Mononuclear cell (primary cell): Measurements from ENCODE around the gene PTH1R. TPM values are rescaled to one million over a fixed set of nuclear protein-coding genes. Genes with fewer than 3 reads are reported as not detected.

Experiments used
- H3K27me3 ChIP-seq: 2 replicates; pipeline ENCODE4 v1.6.0; 2011; ENCODE audit warnings: low read length, control low read depth; ENCODE audit not compliant: insufficient read depth
- H3K4me1 ChIP-seq: 2 replicates; pipeline ENCODE4 v1.5.1; 2011; ENCODE audit warnings: mild to moderate bottlenecking, low read length, control low read depth; ENCODE audit not compliant: insufficient read depth
- H3K4me3 ChIP-seq: 2 replicates; pipeline ENCODE4 v1.5.1; 2011; ENCODE audit warnings: mild to moderate bottlenecking, low read length, moderate library complexity
- H3K9me3 ChIP-seq: 2 replicates; pipeline ENCODE4 v1.5.1; 2011; ENCODE audit warnings: low read depth, mild to moderate bottlenecking, control low read depth, low read length
- total RNA-seq: library from RNA; depleted of rRNA; stranded (reverse); fragments of >200 nt; gene quantifications from one replicate; pipeline ENCODE4 v1.2.3, GENCODE V29; 2012

The PTH1R gene
- total RNA-seq, 1 donor: not detected

- Histone ChIP-seq H3K4me1 (peaks cover 14% of the 10 kb centered on the region), H3K4me3 (no peak overlapping the region), H3K9me3 (no peaks in the 10 kb centered on the region), H3K27me3 (no peaks in the 10 kb centered on the region)
Measured at GRCh38 chr3:46913644-46914043, 36.1 kb downstream of the PTH1R start.

- Histone ChIP-seq H3K9me3 (no peaks in the 10 kb centered on the region), H3K27me3 (no peaks in the 10 kb centered on the region), H3K4me1 (peaks cover 5% of the 10 kb centered on the region), H3K4me3 (no peak overlapping the region)
Measured at GRCh38 chr3:46914849-46915248, 37.3 kb downstream of the PTH1R start.

GRCh38 chr3:46915297-46915822 is 37.8 kb downstream of the PTH1R start:
- Histone ChIP-seq H3K4me3 (no peak overlapping the region), H3K27me3 (no peaks in the 10 kb centered on the region), H3K4me1 (peaks cover 2% of the 10 kb centered on the region), H3K9me3 (no peaks in the 10 kb centered on the region)

- peaks cover 2% of the 10 kb centered on the region for H3K4me1 ChIP-seq
- no peak overlapping the region for H3K4me3 ChIP-seq
- no peaks in the 10 kb centered on the region for H3K9me3 ChIP-seq
- no peaks in the 10 kb centered on the region for H3K27me3 ChIP-seq
Measured at GRCh38 chr3:46916278-46916677, 38.8 kb downstream of the PTH1R start.

GRCh38 chr3:46916799-46917198 is 39.3 kb downstream of the PTH1R start:
- Histone ChIP-seq H3K4me1 (peaks cover 2% of the 10 kb centered on the region), H3K27me3 (no peaks in the 10 kb centered on the region), H3K4me3 (no peak overlapping the region)

GRCh38 chr3:46917257-46917656 is 39.7 kb downstream of the PTH1R start:
- no peak overlapping the region for H3K4me3 ChIP-seq
- H3K9me3 ChIP-seq: no peaks in the 10 kb centered on the region
- H3K4me1 ChIP-seq: peaks cover 2% of the 10 kb centered on the region
- no peaks in the 10 kb centered on the region for H3K27me3 ChIP-seq

More at GRCh38 chr3:46916799-46917198, 39.3 kb downstream of the PTH1R start:
- no peaks in the 10 kb centered on the region for H3K9me3 ChIP-seq

GRCh38 chr3:46918202-46918601 is 40.7 kb downstream of the PTH1R start:
- no peak overlapping the region for H3K4me3 ChIP-seq

GRCh38 chr3:46918634-46919033 is 41.1 kb downstream of the PTH1R start:
- Histone ChIP-seq H3K9me3 (no peaks in the 10 kb centered on the region), H3K4me3 (no peak overlapping the region), H3K4me1 (peaks cover 4% of the 10 kb centered on the region), H3K27me3 (no peaks in the 10 kb centered on the region)

More at GRCh38 chr3:46918202-46918601, 40.7 kb downstream of the PTH1R start:
- Histone ChIP-seq H3K27me3 (no peaks in the 10 kb centered on the region), H3K4me1 (peaks cover 2% of the 10 kb centered on the region), H3K9me3 (no peaks in the 10 kb centered on the region)

- H3K4me1 ChIP-seq: peaks cover 26% of the 10 kb centered on the region
- H3K4me3 ChIP-seq: no peak overlapping the region
- H3K27me3 ChIP-seq: no peaks in the 10 kb centered on the region
- no peaks in the 10 kb centered on the region for H3K9me3 ChIP-seq
Measured at GRCh38 chr3:46921041-46921440, 43.5 kb downstream of the PTH1R start.

GRCh38 chr3:46921871-46922271 is 44.4 kb downstream of the PTH1R start:
- no peaks in the 10 kb centered on the region for H3K27me3 ChIP-seq
- no peaks in the 10 kb centered on the region for H3K9me3 ChIP-seq
- H3K4me3 ChIP-seq: no peak overlapping the region
- peaks cover 34% of the 10 kb centered on the region for H3K4me1 ChIP-seq

GRCh38 chr3:46922426-46922825 is 44.9 kb downstream of the PTH1R start:
- Histone ChIP-seq H3K9me3 (no peaks in the 10 kb centered on the region), H3K27me3 (no peaks in the 10 kb centered on the region), H3K4me3 (no peak overlapping the region), H3K4me1 (peaks cover 40% of the 10 kb centered on the region)

- H3K27me3 ChIP-seq: no peaks in the 10 kb centered on the region
- H3K4me3 ChIP-seq: no peak overlapping the region
- no peaks in the 10 kb centered on the region for H3K9me3 ChIP-seq
- peaks cover 45% of the 10 kb centered on the region for H3K4me1 ChIP-seq
Measured at GRCh38 chr3:46922871-46923558, 45.5 kb downstream of the PTH1R start.

- peaks cover 53% of the 10 kb centered on the region for H3K4me1 ChIP-seq
- H3K27me3 ChIP-seq: no peaks in the 10 kb centered on the region
- H3K4me3 ChIP-seq: no peak overlapping the region
- H3K9me3 ChIP-seq: no peaks in the 10 kb centered on the region
Measured at GRCh38 chr3:46923559-46924350, 46.2 kb downstream of the PTH1R start.

- no peaks in the 10 kb centered on the region for H3K27me3 ChIP-seq
- peaks cover 66% of the 10 kb centered on the region for H3K4me1 ChIP-seq
- no peak overlapping the region for H3K4me3 ChIP-seq
- H3K9me3 ChIP-seq: no peaks in the 10 kb centered on the region
Measured at GRCh38 chr3:46924921-46925584, 47.5 kb downstream of the PTH1R start.

GRCh38 chr3:46925585-46925934 is 48.0 kb downstream of the PTH1R start:
- H3K4me1 ChIP-seq: peaks cover 71% of the 10 kb centered on the region

More at GRCh38 chr3:46925585-46925934, 48.0 kb downstream of the PTH1R start:
- Histone ChIP-seq H3K27me3 (no peaks in the 10 kb centered on the region), H3K9me3 (no peaks in the 10 kb centered on the region), H3K4me3 (no peak overlapping the region)
